NCI-H748 treated with DMSO at 0.1 percent for 48 hours (cell line): ENCODE measurements around the gene NPAS1.

Experiments used
- DNase-seq: peaks from one replicate; lab custom pipeline; 2025; lab: John Stamatoyannopoulos, UW

NPAS1 gene

GRCh38 chr19:47019431-47020041 lies at the start of gene NPAS1:
NPAS1 (plus strand) TSS chr19:47019837; CDS start chr19:47021048, 1,211 bp downstream.
- DNase-seq: no peak

- DNase-seq: no peak
Measured at GRCh38 chr19:46970815-46971214, 48.8 kb upstream of the NPAS1 start.

GRCh38 chr19:46972311-46972710 lies 47.3 kb upstream of the NPAS1 start:
- DNase-seq: no peak

GRCh38 chr19:46974181-46974580 lies 45.5 kb upstream of the NPAS1 start:
- DNase-seq: no peak

- no peak for DNase-seq
Measured at GRCh38 chr19:46975011-46975924, 44.4 kb upstream of the NPAS1 start.

- DNase-seq: no peak
Measured at GRCh38 chr19:46975925-46976782, 43.5 kb upstream of the NPAS1 start.

- DNase-seq: no peak
Measured at GRCh38 chr19:46976845-46977320, 42.8 kb upstream of the NPAS1 start.

- DNase-seq: no peak
Measured at GRCh38 chr19:46977548-46977947, 42.1 kb upstream of the NPAS1 start.

- DNase-seq: no peak
Measured at GRCh38 chr19:46978171-46978869, 41.3 kb upstream of the NPAS1 start.

GRCh38 chr19:46979126-46980105 lies 40.2 kb upstream of the NPAS1 start:
- DNase-seq: no peak

- DNase-seq: no peak
Measured at GRCh38 chr19:46980761-46981160, 38.9 kb upstream of the NPAS1 start.

GRCh38 chr19:46981286-46981945 lies 38.2 kb upstream of the NPAS1 start:
- no peak for DNase-seq

- no peak for DNase-seq
Measured at GRCh38 chr19:46983097-46983496, 36.5 kb upstream of the NPAS1 start.

GRCh38 chr19:46984077-46985010 lies 35.3 kb upstream of the NPAS1 start:
- DNase-seq: peak; percentile 99

GRCh38 chr19:46985542-46986415 lies 33.9 kb upstream of the NPAS1 start:
- no peak for DNase-seq

GRCh38 chr19:46988614-46989230 lies 30.9 kb upstream of the NPAS1 start:
- DNase-seq: no peak

- DNase-seq: peak; percentile 67
Measured at GRCh38 chr19:46990991-46991676, 28.5 kb upstream of the NPAS1 start.
